ENCODE results near the gene ELF1.
A peak's percentile ranks its signal among the peaks of the same experiment; 100 is the strongest.

Gene ELF1

DNA sequence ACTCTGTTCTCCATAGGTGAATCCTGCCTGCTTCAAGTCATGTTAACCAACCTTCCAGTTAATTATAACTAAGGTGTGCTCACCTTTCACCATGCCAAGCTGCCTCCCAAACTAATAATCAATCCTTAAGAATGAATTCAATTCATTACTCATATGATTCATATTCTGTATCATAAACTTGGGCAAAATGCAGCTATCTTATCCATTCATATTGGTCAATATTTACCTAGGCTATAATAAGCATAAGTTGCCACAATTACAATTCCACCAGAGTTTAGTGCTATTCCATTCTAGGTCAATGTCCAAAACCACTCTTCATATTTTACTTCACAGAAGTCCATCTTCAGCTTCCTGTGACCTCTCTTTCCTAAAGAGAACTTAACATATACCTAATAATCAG lies 13.4 kb downstream of the ELF1 start:
- DNase-seq = no peak

DNA sequence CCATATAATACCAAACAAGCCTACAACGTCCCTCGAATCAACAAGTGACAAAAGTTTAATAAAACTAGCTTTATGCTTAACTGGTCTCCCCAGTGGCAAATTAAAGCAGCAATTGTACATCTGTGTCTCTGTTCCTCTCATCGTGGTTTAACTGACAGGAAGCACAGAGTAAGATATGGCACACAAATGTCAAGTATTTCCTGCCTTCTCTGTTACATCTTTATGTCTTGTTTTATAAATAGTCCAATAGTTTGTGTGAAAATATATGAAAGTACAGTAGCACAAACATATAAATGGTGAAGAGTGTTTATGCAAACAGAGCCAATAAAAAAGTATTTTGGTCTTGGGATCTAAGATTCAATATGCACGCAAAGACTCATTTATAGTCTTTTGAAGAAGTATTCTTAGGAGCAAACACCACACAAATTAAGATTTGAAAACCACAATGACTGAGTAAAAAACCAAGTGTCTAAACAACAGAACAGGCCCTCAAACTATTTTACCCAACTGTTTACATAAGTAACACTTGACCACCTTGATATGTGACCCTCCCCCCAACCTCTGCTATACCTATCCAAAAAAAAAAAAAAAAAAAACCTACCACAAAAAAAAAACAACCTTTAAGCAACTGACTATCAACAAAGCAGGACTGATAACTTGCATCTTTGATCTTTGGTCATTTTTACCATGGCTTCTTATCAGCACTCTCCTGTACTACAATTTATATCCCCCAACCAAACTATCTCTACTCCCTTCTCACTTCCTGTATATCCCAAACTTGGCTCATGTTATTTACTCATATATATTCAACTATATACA lies 14.0 kb downstream of the ELF1 start:
- no peak for DNase-seq

DNA sequence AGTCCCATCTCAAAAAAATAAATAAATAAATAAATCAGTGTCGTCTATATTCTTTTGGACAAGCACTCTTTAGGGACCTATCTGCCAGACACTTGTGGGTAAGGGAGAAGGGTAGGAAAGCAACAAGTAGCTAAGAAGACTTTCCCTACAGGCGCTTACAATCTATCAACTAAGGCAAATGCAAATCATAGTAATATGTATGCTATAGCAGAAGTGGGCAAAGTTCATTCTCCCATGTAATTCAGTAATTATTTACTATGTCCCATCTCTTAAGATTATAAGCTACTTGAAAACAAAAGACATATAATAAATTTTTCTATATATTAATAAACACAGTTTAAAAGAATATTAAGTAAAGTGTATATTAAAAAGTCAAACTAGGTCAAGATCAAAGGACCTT lies 16.5 kb downstream of the ELF1 start:
- no peak for DNase-seq

DNA sequence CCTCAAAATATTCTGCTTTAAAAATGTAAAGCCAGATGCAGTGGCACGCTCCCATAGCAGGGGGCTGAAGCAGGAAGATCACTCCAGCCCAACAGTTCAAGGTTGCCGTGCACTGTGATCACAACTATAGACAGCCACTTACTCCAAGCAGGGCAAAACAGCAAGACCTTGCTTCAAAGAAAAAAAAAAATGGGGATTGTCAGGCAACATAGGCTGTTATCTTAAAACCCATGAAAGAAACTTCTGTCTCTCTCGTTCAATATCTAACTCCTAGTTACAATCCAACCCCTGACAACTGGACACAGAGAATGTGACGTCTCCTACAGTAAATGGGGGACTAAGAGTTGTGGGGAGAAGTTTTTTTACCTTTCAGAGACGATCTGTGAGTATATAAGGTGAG lies 17.4 kb downstream of the ELF1 start:
- DNase-seq = no peak

DNA sequence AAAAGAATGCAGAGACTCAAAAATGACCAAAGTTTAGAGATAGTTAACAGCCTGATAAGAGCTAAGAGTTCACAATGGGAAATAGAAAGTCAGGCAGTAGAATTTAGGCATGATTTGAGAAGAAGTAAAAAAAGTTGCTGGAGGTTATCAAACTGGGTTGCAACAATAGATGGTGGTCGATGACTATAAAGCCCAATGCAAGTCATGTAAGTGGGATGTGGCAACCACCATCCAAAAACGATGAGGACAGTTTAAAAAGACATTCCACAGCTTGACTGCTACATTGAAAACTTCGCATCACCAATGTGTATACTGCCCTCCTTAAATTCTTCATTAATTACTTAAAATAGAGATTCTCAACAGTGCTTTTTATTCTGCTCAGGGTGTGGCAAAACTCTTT lies 19.7 kb downstream of the ELF1 start:
- no peak for DNase-seq

DNA sequence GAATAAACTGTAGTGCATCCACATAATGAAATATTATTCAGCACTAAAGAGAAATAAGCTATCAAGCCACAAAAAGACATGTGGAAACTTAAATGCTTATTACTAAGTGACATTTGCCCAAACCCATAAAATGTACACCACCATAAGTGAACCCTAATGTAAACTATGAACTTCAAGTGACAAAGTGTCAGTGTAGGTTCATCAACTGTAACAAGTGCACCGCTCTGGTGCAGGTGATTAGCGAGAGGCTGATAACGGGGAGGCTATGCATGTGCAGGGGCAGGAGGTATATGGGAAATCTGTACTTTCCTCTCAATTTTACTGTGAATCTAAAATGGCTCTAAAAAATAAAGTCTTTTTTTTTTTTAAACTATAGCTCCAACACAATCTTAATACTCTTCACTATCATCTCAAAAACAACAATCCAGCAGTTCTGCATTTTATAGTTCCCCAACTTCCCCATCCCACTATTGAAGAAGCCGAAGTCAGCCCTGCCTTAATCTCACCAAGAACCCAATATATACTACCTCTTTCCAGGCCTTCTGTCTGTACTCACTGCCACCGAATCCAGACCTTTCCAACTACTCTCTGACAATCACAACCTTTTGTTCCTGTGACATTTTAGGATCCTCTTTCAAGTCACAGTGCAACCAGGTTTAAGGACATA lies 22.6 kb downstream of the ELF1 start:
- no peak for DNase-seq

DNA sequence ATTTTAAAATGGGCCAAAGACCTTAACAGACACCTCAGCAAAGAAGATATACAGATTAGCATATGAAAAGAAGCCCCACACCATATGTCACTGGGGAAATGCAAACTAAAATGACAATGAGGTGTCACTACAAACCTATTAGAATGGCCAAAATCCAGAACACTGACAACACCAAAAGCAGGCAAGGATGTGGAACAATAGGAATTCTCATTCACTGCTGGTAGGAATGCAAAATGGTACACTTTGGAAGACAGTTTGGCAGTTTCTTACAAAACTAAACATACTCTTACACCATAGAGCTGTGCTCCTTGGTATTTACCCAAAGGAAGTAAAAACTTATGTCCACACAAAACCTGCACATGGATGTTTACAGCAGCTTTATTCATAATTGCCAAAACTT lies 23.1 kb downstream of the ELF1 start:
- no peak for DNase-seq

DNA sequence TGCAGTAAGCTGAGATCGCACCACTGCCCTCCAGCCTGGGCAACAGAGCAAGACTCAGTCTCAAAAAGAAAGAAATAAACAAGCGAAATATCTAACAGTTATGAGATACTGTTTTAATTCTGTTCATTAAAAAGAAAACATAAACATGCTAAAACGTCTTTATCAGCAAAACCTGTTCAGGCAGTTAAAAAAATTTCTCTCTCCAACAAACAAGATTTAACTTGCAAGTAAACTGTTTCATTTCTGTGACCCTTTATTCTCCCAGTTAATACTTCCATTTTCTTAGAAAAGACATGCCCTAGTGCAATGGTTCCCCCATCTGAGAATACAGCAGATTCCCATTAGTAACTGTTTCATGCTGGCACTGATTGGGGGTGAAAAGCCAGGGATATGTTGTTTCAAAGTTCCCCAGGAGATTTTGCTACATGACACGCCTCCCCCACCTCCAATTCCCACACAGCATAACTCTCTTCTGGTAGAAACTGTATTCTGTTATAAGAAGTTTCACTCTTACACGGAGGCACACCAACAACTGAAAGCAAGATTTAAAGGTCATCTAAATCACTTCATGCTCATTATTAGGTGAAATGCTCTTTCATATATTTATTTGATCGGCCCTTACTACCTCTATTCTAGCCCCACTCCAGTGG lies 24.4 kb downstream of the ELF1 start:
- no peak for DNase-seq

DNA sequence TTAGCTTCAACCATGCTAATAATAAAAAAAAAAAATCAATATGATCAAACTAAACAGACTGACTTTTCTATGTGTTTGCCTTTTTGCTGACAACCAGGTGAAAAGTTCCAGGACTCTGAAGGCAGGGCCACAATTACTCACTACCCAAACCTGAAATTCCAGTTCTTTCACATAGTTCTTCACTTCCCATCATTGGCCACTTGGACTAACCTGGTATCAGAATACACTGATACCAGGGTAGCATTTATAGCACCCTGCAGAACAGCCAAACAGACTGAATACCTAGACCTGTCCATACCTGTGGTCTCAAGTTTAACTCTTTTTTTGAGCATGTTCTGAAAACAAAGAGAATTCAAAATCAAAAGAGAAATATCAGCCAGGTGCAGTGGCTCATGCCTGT lies 25.1 kb downstream of the ELF1 start:
- no peak for DNase-seq

DNA sequence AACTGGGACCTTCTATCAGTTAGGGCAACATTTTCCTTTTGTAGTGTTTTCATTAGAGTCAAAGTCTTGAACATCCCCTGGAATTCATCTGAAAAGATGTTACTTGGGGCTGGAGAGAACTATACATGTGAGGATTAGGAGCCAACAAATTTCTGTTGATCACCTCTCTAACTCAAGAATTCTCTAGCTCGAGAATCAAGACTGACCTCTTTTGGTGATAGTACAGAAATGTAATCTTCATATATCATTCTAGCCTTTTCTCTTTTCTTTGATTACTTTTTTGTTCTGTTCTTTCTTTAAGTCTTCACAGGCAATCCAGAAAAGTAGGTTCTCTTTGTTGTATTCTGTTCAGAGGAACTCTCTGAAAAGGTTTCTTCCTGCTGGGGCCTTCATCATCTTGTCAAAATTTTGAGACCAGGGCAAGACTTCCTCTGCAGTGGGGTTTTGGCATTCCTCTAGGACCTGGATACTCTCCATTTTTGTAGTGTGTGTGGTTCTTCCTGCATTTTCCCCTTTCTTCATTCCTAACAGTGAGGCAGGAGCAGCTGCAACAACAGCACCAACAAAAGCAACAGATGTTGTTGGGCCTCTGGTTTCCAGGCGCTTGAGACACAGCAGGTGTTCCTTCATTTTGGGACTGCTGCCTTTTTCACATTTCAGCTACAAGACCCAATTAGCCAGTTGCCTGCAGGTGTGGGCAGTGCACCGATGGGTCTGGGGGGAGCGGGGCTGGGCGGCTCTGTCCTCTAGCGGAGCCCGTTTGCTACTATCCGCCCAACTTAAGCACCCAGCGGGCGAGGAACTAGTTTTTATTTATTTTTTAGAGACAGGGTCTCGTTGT lies 26.2 kb downstream of the ELF1 start:
- DNase-seq = peak in 1 of 2 donors; percentile 18

DNA sequence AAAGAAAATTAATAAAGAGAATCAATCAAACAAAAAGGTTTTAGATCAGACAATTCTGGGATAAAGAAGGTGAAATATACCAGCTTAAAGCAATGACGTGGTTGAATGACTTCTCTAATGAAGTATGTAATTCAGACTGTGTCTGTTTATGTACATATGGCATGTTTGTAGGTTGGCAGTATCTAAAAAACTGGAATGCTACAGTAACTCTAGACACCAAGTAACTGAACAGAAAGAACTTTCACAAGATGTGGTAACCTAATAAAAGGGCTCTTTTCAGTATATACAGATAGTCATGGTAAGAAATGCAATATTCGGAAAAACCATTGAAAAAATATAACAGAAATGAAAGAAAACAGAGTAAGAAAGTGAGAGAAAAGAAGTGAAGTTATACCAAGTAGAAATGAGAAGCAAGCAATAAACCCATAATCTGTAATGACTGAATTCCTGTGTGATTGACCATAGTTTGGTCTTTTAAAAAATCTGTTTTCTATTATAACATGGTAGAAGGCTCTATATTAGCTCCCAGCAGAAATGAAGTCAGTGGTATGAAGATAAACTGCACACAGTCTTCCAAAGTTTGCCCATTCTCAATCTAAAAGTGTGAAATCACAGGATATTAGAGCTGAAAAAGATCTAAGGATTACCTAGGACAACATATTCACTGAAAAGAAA lies 31.4 kb downstream of the ELF1 start:
- no peak for DNase-seq

DNA sequence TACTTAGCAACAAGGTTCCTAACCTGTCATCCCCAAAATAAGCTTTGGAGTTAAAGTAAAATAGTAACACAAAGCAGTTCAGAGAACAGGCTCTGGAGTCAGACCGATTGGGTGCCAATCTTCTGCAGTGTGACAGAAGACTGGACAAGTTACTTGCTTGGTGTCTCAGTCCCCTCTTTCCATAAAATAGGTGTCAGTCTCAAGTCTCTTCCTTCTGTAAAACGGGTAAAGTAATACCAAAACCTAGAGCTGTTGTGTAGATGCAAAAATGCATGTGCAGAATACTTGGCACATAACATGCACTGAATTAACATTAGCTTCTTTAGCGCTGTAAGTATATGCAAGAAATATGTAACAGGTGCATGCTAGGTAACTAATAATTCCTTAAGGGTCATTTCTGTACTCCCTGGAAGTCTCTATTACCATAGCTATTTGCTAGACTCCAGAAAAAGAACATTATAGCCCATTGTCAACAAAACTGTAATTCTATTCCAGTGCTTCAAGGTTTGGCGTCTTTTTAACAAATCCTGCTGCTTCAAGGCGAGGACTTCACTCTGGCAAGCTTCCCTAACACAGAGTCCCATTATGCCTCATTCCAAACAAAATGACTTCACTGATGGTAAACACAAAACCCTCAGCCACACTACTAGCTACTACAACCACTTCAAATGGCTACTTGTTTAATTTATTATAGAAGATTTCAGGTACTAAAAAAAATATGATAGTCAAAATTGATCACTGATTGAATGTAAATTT lies 32.8 kb downstream of the ELF1 start:
- peak in 1 of 2 donors; percentile 46 for DNase-seq

DNA sequence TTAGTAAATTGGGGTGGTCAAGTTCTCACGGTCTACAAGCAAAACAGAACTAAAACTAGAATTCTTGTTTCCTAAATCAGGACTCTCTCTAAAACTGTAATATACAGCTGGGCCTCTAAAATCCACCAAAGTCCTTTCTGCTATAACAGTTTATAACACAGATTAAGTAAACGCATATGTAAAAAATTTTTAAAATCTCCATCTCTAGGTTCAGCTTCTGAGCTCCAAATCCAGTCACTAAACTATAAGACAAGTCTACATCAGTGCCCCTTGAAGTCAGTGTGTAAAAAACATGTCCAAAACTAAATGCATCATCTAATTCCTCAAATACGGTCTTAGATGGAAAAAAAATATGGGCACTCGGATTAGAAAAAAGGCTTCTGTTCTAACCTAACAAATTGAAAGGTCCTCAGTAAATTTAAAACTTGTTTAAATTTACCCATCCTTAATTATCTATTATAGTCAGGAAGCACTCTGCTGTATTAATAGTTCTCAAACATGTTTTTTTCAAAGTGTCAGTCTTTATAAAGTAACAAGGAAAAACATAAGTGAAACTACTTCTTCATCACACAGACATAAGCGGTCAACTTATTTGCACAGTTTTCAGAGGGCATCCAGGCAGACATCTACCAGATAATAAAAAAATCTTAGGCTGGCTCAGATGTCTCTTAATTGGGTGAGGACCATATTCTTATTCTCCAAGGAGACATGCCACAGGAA lies 33.6 kb downstream of the ELF1 start:
- peak in 1 of 2 donors; percentile 23 for DNase-seq

DNA sequence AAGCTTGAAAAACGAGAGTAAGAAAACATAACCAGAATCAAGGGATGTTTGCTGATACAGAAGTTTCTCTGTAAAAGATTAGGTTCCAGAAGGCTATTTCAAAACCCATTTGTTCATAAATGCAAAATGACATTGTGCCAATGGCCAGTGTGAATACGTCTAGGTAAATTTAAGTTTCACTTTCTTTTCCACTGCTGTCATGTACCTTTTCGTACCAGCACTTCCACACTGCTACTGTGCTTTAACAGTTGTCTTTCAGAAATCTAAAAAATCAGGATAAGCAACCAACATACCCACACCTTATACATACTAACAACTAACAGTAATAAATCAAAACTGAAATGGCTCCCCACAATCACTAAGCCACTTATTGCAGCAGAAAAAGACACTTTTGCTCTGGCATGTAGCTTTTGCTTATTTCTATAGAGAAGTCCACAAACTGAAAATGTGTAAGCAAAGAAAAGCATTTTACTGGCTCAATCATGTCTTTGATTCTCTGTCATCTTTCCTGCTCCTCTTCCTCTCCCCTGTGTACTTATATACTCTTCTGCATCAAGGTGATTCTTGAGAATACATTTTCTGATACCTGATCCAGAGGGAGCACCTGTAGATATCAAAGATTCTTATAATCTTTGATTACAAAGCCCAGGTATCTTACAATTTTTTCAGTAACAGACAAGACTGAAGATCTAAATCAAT lies 34.3 kb downstream of the ELF1 start:
- peak in 1 of 2 donors; percentile 23 for DNase-seq

DNA sequence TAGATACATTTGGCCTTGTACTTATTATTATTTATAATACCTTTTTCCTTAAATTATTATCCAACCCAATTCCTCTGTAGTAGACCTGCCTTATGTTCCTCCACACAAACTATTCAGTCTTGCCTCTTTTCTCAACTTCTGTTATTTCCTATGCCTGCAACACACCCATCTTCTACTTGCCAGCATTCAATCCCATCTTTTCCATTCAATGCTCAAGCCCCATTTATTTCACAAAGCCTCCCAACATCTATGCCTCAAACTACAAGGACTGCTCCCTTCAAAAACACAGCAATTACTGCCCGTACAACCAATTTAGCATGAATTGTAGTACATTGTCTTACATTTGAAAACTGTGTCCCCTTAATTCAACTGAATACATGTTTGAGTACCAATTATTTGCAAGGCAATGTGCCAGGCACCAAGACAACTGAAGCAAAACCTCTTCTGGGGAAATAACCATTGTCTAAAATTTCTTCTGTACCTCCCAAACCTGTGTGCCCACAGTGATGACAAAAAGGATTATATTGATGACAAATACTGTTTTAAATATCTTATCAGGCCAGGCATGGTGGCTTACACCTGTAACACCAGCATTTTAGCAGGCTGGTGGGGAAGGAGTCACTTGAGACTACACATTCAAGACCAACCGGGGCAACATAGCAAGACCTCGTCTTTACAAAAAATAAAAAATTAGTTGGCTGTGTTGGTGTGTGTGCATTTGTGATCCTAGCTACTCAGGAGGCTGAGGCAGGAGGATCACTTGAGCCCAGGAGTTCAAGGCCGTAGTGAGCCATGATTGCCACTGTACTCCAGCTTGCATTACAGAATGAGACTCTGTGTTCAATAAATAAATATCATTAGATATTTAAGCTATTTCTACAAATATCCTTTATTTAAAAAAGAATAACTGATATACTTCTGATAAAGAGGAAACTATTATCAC lies 35.1 kb downstream of the ELF1 start:
- DNase-seq = no peak

DNA sequence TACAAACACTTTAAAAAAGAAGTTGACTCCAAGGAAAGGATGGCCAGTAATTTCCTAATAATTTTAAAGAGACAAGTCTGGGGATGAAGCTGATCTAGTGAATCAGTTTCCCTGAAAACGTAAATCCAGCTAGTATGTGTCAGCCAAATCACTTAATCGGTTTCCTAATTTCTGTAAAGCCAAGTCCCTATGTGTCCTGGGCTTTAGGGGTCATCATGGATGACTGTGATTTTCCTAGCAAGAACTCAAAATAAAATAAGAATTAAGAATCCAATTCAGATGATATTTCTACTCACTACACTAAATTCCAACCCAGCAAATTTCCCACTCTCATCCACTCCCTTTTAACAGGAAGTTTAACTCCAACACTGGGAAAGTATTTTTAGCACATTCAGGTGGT lies 35.9 kb downstream of the ELF1 start:
- DNase-seq = no peak

DNA sequence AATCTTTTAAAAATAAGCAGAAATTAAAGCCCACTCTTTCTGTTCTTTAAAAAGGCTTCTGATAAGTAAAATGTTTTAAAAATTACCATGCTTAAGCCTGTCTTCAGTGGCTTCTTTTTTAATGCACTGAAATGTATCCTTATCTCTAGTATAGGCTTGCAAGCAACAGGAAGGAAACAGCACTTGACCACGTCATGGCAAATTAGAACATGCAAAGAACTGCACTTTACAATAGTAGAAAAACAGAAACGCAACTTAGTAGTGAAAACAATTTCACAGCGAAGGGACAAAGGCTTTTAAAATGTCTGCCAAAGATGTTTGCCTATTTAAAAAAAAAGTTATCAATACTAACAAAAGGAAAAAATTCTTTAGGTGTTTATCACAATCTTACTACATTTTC lies 36.3 kb downstream of the ELF1 start:
- peak in 1 of 2 donors; percentile 52 for DNase-seq

DNA sequence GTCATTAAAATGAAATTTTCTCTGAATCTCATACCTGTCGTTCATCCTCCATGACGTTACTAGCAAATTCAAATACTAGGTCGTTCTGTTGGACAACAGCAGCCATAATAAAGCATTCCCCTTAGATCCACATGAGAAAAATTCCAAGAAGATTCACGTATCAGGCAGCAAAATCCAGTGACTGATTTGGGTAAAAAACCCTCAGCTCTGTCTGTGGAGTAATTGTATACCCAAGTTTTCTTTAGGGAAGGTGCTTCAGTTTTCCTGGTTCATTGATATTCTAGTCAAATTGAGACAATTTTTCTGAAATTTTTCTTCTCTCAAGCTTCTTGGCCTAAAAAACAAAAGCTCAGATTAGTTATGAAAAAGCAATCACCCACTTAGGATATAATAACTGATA lies 37.2 kb downstream of the ELF1 start:
- DNase-seq = no peak

DNA sequence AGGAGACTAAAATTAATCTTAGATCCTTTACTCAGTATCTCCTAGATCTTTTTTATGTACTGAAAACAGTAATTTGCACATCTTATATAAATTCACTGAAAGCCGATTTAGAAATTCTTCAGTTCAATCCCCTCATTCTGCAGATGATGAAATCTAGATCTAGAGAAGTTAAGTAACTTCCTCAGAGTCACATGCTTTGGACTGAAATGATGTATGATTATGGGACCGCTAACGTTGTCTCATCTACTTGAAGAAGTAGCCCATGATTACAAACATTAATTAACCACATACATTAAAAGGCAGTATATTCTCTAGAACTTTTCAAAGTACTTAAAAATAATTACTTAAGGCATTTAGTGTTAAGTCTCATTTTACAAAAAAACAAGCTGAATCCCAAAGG lies 37.8 kb downstream of the ELF1 start:
- DNase-seq = no peak

Data from hippocampal formation (tissue), 2 donors.